8988T (cell line): ENCODE results near the gene SOCS1.

Experiments
- DNase-seq: peaks from one replicate; pipeline ENCODE4 v3.0.0; 2011

SOCS1 gene

DNA sequence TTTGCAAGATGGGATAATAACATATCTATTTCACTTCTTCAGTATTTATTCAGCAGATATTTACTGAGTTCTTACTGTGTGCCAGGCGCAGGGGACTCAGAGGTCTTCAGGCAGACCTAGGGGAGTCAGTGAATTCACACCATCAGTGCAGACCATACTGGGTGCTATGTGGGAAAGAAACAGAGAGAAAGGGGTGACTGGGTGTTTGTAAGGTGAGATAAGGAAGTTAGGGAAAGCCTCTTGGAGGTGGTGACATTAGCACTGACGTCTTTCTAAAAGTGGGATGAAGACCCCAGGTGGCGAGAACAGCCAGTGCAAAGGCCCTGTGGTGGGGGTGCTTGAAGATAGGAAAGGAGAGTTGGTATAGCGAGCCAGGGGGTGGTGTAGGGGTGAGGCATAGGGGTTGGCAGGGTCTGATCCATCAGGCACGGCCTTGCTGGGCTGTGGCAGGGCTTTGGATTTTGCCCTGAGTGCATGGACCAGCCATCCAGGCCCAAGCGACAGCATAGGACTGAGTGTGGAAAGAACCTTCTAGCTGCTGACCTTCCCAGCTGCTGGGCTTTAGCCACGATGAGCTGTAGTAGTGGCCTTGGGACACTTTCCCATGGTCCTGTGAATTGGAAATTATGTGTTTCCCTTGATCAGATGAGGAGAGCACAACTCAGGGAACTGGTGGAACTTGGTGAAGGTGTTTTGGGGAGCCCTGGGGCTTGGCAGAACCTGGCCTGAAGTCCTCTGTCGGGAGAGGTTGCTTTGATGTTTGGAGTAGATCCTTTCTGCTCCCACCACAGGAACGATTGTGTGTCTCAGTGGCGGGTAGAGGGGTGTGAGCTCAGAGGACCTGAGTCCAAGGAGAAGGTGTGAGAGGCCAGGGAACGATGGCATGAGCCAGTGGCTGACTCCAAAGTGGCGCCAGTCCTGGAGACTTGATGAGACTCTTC lies 3.9 kb upstream of the SOCS1 start:
- DNase-seq = no peak

DNA sequence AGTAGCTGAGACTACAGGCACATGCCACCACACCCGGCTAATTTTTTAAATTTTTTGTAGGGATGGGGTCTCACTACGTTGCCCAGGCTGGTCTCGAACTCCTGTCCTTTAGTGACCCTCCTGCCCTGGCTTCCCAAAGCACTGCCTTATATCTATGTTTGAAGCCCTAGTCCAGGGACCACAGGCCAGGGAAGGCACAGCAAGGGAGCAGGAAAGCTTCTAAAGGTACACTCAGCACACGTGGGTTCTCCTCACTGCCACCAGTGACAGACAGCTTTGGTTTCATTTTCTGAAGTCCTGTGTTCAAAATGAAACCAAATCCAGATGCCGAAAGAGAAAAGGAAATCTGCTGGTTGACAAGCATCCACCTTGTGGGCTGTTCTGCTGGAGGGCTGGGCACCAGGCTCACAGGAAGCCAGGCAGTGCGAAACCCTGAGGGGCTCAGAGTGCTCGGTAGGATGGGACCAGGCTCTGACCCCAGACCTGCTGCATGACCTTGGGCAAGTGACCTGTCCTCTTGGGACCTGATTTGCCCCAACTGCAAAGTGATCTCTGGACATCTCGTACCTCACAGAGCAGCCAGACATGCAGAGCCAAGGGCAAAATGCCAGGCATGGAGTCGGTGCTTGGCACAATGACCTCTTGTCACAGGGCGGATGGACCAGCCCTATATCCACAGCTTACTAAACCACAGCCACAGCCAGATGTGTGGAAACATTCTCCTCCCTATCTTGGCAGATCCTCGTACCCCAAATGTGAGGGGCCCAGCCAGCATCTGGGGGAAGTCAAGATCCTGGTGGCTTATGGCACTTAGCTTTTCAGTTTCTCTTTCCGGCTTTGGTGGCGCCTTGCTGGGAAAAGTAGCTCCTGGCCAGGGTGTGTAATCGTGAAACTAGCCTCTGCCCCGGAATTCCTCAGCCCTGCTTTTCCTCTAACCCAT lies 2.8 kb upstream of the SOCS1 start:
- no peak for DNase-seq

DNA sequence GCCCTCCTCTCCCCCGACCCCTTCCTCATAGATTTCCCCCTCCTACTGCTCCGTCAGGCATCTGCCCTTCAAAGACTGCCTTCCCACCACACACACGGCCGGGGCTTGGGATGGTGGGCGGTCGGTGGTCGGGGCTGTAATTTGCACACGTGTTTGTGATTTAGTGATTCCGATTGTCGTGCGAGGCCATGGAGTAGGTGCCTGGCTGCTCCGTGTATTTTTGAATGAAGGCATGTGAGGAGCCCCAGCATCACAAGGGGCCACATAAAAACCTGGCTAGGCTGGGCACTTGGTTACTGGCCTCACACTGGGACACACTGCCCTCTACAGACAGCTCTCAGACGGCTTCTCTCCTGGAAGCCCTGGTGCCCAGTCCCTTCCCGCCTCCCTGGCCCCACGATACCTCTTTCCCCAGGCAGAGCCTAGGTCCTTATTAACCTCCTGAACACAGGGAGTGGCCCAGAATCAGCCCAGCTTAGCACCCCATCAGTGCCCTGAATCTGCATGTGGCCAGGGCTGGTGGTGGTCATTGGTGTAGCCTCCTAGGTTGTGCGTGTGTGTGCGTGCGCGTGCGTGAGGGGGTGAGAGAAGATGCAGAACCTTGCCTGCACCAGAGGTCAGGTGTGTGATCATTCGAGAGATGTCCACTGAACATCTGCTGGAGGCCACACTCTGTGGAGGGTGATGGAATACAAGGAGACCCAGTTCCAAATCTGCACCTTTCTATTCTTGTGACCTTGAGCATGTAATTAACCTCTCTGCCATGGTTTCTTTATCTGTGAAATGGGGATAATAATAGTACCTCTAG lies 1.3 kb upstream of the SOCS1 start:
- peak; percentile 85 for DNase-seq

DNA sequence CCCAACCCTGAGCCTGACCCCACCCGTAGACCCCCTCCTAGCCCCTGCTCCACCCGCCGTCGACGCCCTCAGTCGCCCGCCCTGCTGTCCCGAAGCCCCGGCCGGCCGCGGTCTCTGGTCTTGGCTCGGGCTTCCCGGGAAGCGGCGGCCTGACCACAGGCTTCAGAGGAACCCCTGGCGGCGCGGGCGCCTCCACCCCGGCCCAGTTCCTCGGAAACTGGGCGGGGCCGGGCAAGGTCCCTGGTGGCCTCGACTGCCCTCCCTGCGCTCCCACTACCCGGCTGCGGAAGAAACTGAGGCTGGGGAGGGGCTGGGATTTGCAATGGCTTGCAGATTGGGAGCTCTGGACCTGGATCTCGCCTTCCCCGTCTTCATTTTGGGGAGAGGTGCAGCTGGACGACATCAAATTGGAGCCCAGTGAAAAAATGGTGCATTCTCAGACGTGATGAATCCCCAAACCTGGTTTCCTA lies 692 bp upstream of the SOCS1 start:
- no peak for DNase-seq

DNA sequence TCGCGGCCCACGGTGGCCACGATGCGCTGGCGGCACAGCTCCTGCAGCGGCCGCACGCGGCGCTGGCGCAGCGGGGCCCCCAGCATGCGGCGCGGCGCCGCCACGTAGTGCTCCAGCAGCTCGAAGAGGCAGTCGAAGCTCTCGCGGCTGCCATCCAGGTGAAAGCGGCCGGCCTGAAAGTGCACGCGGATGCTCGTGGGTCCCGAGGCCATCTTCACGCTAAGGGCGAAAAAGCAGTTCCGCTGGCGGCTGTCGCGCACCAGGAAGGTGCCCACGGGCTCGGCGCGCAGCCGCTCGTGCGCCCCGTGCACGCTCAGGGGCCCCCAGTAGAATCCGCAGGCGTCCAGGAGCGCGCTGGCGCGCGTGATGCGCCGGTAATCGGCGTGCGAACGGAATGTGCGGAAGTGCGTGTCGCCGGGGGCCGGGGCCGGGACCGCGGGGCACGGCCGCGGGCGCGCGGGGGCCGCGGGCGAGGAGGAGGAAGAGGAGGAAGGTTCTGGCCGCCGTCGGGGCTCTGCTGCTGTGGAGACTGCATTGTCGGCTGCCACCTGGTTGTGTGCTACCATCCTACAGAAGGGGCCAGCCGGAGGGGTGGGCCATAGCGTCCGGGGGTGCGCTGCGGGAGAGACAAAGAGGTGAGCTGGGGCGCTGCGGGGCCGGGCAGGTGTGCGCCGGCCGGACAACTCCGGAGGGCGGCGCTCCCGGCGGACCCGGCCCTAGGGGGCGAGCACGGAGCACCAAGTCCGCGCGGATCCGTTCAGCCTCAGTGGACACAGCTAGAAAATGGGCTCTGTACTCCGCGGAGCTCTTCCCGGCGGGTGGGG lies 879 bp downstream of the SOCS1 start:
- DNase-seq = no peak

DNA sequence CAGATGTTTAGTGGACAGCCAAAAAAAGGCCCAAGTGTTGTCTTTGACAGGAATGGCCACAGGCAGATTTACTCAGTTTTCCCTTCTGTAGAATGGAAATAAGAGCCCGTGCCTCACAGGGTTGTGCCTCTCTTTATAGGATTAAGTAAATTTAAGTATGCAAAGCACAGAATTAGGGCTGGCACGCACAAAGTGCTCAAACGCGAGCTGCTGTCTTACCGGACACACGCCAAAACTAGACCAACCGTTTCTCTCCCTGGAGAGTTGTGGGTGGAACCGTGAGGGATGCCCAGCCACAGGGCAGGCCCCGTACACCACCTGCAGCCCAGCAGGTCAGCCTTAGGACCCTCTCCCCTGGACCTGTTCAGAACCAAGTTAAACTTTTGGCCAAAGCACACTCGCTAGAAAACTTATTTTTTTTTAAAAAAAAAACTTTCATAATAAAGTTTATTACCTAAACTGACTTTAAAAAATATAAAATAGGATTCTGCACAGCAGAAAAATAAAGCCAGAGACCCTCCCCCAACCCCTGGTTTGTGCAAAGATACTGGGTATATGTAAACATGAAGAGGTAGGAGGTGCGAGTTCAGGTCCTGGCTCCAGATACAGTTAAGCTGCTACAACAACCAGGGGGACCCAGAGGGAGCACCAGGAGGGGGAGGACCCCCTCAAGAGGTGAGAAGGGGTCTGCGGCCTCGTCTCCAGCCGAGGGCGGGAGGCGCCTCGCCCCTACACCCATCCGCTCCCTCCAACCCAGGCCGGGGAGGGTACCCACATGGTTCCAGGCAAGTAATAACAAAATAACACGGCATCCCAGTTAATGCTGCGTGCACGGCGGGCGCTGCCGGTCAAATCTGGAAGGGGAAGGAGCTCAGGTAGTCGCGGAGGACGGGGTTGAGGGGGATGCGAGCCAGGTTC lies 1.8 kb downstream of the SOCS1 start:
- no peak for DNase-seq

DNA sequence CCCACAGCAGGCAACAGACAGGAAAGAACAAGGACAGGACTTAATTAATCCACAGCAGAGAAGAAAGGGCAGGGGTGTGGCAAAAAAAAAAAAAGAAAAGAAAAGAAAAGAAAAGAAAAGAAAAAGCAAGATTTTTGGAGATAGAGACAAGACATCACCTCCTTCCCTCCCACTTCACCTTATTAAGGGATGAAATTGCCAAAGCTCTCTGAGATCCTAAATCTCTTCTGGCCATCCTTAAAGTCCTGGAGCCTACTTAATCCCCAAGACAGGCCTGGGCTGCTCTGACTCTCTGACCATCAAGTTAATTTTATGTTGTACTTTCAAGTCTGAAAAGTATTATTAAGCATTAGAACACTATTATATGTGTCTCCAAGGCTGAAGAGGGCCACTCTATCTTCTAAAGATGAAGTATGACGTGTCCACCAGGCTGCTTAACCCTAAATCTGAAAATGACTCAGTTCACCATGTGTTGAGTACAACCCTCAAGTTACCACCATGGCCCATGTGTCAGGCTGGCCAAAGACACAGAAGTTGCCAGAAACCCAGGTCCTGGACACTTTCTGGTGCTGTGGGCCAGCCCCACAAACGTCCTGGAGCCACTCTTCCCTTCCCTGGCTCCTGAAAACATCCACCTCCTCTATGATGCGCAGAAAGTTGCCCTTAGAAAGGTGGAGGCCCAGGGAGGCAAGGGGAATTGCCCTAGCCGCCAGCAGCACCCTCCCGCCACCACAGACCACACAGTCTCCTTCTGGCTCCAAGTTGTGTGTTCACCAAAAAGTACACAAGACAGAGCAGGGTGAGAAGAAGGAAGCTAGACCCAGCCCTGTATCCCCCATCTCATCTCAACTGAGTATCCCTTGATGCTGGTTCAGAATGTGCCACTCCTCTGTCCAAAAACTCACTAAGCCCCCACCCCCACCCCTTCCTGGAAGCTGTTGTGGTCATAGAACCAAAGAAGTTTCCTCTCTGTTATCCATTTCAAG lies 2.7 kb downstream of the SOCS1 start:
- no peak for DNase-seq

DNA sequence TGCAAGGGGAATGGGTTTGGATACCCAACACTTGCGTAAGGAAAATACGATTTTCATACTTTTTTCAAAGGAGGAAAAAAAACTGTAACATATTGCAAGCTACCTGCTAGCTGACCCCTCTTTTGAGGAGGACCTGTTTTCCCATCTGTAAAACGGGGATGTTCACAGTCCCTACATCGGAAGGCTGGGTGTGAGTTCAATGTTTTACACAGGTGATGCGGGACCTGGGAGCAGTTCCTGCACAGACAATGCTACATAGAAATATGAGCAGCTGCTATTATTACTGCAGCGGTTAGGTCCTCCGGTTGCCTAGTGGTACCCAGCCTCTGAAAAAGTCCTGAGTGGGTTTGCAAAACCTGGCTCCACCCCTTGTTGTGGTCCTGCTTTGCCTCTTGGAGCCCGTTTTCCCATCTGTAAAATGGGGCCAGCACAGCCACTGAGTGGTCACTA lies 3.5 kb downstream of the SOCS1 start:
- DNase-seq = no peak

DNA sequence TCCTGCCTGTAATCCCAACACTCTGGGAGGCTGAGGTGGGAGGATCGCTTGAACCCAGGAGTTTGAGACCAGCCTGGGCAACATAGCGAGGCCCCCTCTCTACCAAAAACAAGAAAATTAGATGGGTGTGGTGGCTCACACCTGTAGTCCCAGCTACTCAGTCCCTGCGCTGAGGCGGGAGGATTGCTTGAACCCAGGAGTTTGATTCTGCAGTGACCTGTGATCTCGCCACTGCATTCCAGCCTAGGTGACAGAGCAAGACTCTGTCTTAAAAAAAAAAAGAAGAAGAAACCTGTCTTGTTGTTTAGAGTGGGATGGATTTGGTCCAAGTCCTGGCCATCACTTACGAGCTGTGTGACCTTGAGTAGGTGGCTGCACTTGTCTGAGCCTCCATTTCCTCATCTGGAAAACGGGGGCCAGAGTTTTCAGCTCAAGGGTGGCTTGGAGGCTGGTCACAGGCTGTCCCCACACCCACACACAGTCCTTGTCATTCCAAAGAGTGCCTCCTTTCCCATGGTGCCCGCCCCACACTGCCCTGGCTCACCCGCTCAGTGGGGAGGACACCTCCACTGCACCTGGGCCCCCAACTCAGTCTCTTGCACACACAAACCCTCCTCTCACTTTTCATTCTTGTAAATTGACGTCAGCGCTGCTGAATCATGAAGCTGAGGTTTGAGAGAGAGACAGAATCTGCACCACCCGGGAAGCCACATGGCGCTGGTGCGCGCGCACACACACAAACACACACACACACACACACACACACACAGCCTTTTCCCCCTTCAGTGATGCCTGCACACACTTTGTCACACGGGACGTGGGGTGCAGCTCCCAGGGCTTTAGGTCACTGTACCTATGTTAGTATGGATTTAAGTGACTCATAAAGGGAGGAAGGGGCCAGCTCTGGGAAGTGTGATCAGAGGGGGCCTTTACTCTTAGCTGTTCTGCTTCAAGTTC lies 4.2 kb downstream of the SOCS1 start:
- DNase-seq = no peak

DNA sequence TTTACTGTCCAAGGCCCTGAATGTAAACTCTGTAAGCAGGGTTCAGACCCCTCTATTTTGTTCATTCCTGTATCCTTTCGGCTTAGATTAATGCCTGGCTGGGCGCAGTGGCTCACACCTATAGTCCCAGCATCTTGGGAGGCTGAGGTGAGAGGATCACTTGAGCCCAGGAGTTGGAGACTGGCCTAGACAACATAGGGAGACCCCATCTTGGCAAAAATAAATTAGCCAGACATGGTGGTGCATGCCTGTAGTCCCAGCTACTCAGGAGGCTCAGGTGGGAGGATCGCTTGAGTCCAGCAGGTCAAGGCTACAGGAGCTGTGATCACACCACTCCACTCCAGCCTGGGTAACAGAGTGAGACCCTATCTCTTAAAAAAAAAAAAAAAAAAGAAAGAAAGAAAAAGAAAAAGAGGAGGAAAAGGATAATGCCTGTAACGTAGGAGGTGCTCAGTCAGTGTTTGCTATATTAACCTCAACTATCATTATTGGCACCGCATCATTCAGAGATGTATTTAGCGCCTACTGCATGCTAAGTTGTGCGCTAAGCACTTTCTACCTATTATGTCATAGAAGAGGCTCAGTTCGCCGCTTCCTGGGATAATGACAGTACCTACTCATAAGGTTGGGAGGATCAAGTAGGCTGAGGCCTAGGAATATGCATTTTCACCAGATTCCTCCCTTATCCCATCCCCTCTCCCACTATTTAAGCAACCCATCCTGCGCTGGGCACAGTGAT lies 5.0 kb downstream of the SOCS1 start:
- DNase-seq = no peak

DNA sequence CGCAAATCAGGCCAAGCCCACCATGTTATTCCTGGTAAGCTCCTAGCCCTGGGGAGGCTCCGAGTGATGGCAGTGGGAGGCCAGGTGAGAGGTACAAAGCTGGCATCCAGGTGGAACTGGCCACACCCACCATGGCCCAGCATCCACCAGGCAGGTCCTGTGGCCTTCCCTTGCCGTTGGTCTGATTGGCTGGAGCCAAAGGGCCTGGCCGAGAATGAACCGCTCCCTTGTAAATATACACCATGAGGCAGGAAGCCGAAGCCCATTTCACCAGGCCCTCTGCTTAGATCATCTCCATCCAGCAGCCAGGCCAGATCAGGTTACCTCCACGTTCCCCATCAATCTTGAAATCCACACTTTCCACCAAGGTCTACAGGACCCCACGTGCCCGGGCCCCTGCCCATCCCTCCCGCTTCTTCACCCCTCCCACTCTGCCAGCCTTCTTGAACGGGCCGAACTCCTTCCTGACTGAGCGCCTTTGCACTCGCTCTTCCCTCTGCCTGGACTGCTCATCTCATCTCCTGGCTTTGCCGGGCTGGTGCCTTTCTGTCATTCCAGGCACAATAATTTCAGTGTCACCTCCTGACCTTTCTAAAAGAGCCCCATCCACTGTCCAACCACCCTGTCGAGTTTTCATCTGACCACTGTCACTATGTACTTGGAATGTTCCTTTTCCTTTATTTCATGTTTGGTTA lies 5.8 kb downstream of the SOCS1 start:
- no peak for DNase-seq

DNA sequence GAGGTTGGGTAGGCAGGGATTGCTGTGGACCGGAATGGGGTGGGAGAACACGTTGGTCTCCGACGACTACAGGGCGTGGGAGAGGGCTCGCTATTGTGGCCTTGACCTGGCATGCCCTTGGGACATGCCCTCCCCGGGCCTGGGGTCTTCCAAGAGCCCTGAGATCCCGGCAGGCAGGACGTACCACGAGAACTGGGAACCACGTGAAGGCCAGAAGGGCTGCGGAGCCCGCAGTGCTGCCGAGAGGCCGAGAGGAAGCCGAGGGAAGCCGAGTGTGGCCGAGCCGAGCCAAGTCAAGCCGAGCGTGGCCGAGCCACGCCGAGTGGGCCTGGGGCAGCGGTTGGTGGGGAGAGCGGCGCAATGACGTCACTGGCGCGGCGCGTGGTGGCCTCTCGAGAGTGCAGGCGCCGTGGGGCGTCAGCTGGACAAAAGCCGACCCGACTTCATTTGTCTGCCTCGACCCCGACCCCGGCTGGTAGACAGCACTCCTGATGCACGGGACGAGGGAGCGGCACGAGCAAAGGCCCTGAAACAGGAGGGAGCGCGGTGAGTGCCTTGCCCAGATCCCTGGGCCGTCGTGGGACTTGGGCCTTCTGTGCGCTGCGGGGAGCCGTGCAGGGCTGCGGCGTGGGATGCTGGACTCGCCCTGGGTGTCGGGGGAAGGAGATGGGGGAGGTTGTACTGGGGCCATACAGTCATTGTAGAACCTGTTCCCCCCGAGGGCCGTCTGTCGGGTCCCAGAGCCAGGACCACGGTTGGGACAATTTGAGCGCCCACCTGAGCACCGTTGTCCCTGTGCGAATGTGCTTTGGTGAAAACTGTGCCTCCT lies 6.6 kb downstream of the SOCS1 start:
- no peak for DNase-seq

DNA sequence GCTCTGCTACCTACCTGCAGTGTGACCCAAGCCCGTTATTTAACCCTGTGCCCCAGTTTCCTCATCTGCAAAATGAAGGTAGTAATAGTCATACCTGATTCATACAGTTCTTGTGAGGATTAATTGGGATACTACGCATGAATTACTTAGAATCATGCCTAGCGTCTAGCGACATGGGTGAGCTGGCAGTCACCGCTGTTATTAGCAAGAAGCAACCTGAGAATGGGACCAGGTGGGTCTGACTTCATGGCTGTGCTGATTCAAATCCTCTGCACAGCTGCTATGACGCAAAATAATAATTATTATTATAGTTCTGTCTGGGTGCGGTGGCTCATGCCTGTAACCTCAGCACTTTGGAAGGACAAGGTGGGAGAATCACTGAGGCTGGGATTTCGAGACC lies 7.9 kb downstream of the SOCS1 start:
- DNase-seq = no peak

DNA sequence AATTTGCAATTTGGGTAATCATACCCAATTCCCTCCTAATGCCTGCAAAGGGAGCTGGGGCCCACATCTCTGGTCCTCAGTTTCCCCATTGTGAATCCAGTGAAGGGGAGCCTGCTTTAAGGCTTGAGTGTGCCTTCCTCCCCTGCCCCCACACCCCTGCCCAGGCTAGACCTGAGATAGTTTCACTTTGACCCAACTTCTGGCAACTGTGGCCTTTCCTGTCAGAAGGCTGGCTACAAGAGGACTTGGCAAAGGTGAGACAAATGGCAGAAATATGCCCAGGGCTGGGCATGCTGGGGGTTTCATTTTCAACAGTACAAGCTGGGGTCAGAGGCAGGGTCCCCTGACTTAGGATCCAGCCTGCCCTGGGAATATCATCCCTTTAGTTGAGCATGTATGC lies 10.0 kb downstream of the SOCS1 start:
- DNase-seq = no peak

DNA sequence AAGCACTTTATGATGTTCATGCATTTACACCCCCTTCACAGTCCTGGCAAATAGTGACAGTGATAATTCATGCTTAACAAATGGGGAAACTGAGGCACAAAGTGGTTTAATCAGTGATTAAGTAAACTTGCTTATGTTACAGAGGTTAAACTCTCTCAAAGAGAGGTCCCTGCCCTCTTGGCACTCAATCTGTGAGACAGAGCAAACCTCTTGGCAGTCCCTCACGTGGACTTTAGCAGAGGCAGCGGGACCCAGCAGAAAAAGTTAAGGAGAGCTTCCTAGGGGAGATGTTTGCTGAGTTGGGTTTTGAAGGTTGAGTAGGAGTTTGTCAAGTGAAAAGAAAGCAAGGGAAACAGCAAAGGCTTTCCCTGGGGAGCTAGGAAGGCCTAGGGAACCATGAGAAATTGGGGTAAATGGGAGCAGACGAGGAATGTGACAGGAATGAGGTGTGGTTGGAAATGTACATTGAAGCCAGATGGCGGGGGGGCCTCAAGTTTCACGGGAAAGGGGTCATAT lies 10.7 kb downstream of the SOCS1 start:
- no peak for DNase-seq

DNA sequence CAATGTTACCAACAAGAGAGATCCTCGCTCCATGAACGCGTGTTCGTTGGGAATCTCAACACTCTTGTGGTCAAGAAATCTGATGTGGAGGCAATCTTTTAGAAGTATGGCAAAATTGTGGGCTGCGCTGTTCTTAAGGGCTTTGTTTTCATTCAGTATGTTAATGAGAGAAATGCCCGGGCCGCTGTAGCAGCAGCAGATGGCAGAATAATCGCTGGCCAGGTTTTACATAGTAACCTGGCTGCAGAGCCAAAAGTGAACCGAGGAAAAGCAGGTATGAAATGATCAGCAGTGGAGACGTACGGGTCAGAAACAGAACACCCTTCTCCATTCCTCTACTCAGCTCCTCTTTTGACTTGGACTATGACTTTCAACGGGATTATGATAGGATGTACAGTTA lies 13.3 kb downstream of the SOCS1 start:
- no peak for DNase-seq
